ENCODE measurements around the gene KMT2B.
A peak's percentile ranks its signal among the peaks of the same experiment; 100 is the strongest.
"Not testable (repeated sequence)": the region's sequence is repeated elsewhere in the genome, so short reads cannot be mapped to it uniquely, and the experiment has no call there.

The KMT2B gene

DNA sequence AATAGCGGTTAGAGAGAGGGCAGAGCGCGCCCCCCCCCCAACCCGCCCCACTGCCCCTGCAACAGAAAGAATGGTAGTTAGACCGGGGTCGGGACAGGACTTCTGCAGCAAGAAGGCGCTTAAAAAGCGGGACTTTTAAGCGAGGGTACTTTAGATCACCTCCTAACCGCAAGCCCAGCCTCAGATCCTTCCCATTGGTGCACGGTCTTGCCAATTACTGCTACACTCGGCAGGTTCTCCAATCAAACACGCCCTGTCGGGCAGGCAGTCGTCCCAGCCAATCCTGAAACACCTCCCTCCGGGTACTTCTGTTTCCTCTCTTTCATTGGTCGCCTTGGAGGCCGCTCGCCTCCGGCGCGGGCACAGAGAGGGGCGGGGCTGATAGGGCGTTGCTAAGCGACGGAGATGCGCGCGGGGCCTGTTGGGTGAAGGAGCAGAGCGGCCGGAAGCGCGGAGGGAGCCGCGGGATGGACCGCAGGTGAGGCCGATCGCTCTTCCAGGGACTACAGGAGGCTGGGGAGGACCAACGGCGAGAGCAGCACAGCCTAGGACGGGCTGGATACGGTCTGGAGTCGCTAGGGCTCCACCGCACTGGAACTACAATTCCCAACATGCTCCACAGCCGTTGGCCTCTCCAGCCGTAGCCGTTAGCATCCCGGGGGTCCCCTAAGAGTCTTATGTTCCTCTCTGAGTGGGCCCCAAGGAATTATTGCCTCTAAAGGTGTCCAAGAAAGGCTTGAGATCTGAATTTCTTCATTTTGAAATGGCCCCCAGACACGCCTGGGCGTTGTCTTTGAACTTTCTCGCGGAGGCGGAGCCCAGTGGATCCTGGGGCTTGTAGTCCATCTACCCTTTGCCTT lies 40.2 kb downstream of the KMT2B start, which contains the start of gene PROSER3:
Gene PROSER3, plus strand, starts transcription at position 428 of the 860 bp plus-strand sequence. Its CDS starts 40 bp downstream, at position 468.
- DNase-seq = peak; percentile 96

DNA sequence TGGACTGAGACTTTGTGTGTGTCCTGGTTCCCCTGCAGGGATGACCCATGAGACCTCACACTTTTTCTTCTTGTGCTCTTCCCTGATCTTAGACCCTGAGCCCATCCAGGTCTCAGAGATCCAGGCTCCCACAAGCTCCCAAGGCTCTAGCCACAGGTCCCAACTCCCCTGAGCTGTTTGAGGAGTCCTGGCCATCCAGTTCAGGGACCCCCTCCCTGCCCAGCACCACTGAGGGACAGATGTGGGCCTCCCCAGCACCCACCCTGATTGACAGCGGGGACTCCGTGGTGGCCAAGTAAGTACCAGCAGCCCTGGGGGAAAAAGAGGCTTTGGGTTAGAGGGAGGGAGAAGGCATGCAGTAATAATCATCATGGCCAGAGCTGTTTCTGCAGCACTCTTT lies 41.9 kb downstream of the KMT2B start:
- DNase-seq = no peak

DNA sequence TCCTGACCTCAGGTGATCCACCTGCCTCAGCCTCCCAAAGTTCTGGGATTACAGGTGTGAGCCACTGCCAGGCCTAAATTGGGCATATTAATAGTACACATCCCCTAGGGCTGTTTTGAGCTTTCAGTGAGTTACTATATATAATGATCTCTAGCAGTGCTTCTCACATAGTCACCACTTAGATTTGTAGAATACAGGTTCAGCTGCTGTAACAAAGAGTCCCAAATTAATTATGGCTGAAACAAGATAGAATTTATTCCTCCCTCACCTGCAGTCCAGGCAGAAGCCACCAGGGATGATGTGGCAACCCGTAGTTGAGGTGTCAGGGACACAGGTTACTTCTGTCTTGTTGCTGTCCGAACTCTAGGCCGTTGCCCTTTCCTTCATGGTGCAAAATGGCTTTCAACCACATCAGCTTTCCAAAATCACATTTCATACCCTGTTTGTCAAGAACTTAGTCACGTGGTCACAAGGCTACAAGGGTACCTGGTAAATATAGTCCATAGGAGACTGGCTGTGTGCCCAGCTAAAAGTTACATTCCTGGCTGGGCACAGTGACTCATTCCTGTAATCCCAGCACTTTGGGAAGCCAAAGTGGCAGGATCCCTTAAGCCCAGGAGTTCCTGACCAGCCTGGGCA lies 43.0 kb downstream of the KMT2B start:
- no peak for DNase-seq

DNA sequence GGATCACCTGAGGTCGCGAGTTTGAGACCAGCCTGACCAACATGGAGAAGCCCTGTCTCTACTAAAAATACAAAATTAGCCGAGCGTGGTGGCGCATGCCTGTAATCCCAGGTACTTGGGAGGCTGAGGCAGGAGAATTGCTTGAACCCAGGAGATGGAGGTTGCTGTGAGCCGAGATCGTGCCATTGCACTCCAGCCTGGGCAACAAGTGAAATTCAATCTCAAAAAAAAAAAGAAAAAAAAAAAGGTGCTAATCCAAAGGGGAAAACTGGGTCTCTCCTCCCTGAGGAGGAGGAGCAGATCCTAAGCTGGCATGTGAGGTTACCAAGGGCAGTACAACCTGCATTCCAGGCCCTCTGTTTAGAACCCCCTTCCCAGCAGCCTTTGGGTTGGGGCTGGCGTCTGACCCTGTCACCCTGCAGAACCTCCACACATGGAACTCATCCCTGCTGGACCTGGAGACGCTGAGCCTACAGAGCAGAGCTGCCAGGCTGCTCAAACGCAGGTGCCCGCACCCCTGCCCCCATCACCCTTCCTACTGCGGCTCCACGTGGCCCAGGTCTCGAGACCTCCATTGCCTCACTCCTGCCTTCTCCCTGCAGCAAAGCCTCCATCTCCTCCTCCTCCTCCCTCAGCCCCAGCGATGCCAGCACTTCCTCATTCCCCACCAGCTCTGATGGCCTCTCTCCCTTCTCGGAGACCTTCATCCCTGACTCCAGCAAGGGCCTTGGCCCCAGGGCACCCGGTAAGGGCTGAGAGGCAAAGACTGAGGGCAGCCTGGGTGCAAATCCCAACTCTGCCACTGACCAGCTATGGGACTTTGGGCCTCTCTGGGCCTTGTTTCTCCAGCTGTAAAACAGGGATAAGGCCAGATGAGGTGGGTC lies 46.9 kb downstream of the KMT2B start:
- DNase-seq = no peak

DNA sequence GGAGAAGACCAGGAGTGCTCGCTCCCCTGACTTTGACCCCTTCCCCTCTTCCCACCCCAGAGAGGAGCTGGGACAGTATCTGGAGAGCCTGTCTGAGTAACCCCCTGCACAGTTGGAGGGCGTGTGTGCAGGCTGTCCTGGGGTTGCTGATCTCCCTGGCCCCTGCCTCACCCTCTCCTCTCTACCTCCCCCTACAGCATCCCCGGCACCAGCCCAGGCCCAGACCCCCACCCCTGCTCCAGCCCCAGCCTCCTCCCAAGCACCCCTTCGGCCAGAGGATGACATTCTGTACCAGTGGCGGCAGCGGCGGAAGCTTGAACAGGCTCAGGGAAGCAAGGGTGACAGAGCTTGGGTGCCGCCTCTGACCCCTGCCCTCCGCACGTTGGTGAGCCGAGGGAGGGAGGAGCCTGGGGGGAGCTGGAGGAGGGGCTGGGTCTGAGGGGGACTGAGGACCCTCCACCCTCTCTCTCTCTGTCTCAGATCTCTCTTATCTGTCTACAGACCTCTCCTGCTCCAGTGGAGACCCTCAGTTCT lies 48.8 kb downstream of the KMT2B start:
- DNase-seq = no peak

DNA sequence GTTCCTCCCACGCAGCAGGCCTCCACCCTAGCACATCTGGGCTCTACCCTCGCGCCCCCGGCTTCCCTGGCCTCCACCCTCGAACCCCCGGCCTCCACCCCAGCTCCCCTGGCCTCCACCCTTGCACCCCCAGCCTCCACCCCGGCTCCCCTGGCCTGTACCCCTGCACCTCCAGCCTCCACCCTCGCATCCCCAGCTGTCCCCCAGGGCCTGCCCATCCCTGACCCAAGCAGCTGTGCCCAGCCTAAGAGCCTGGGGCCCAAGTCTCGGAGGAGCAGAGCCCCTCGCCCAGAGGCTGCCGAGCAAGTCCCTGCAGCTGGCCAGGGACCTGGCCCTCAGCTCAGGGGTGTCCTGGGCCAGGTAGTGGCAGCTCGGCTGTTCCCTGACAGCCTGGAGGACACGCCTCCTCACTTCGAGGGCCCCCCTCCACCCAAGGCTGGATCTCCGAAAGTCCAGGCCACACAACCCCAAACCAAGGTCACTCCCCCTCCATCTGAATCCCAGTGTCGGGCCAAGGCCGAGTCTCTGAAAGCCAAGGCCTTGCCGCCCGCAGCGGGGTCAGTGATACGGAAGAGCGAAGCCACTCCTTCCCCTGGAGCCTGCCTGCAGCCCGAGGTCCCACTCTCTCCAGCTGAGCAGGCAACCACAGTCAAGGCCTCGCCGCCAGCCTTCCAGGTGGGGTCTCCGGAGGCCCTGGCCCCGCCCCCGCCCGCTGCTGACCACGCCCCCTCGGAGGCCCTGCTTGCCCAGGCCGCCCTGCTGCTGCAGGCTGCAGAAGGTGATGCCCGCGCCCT lies 49.7 kb downstream of the KMT2B start:
- DNase-seq = no peak

DNA sequence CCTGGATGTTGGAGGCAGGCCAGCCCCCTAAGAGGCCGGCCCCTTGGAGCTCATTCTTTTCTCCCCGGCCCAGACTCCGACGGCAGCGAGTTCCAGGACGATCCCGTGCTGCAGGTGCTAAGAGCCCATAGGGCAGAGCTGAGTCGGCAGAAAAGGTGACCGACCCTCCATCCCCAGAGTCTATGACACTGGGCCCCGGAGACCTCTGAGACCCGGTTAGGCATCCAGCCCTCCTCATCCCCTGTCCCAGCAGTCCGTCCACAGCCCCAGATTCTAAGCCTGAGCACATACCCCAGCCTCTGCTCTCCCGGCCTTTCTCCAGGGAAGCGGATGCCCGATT lies 50.2 kb downstream of the KMT2B start:
- DNase-seq = no peak

DNA sequence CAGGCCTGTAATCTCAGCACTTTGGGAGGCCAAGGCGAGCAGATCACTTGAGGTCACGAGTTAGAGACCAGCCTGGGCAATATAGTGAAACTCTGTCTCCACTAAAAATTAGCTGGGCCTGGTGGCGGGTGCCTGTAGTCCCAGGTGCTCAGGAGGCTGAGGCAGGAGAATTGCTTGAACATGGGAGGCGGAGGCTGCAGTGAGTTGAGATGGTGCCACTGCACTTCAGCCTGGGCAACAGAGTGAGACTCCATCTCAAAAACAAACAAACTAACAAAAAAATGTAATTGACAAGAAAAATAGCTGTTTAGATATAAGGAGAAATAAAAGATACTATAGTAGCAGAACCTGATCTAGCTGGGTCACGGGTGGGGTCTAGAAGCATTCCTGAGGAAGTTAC lies 54.6 kb downstream of the KMT2B start:
- not testable (repeated sequence) for DNase-seq

DNA sequence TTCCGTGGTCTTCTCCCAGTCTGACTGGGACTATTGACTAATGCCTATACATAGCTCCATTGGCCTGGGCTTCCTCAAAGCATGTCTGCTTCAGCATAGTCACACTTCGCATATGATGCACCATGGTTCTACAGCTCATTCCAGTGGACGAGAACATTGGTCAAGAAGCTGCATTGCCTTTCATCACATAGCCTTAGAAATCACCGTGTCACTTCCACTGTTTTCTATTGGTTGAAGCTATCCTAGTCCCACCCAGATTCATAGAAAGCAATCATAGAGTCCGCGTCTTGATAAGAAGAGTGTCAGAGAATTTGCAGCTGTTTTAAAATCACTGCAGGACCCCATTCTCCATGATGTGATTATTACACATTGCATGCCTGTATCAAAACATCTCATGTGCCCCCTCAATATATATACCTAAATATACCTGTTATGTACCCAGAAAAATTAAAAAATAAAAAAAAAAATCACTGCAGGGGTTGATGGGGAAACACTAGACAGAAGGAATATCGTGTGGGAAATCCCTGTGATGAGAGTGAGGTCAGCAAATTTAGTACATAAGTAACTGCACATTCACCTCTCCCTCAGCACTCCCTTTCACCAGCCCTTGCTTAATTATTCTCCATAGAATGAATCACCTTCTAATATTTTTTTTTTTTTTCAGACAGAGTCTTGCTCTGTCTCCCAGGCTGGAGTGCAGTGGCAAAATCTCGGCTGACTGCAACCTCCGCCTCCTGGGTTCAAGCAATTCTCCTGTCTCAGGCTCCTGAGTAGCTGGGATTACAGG lies 55.4 kb downstream of the KMT2B start:
- no peak for DNase-seq

DNA sequence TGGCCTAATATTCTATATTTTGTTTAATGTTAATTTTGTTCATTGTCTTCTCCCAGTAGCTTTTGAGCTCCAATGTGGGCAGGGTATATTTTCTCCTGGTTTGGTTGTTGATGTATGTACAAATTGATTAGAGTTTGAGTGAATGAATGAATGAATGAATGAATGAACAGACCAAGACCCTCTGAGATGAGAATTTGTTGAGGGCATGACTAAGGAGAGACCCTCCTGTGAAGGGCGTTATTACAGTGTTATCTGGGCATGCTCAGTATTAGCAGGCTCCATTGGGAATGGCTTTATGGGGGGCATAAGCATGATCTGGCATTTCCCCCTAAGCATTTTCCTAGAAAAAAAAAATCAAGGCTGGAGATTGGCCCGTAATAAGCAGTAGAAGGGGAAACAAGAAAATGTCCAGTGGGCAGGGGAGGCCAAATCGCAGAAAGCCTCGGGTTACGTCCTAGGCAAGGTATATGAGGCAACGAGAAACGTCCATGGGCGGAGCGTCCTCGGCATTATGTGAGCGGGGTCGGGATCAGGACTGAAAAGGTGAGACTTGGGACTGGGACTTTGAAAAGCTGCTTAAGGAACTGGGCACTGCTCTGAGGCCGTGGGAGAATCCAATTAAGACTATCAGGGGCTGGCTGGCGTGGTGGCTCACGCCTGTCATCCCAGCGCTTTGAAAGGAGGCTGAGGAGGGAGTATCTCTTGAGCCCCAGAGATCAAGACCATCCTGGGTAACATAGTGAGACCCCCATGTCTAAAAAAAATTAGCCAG lies 56.7 kb downstream of the KMT2B start:
- DNase-seq = no peak

DNA sequence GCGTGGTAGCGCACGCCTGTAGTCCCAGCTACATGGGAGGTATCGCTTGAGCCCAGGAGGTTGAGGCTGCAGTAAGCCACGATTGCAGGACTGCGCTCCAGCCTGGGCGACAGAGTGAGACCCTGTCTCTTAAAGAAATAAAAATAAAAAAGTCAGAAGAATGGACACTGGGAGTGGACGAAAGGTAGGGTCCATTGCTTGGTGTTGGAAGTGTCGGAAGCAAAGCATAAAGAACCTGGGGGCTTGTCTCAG lies 57.2 kb downstream of the KMT2B start:
- DNase-seq = no peak

DNA sequence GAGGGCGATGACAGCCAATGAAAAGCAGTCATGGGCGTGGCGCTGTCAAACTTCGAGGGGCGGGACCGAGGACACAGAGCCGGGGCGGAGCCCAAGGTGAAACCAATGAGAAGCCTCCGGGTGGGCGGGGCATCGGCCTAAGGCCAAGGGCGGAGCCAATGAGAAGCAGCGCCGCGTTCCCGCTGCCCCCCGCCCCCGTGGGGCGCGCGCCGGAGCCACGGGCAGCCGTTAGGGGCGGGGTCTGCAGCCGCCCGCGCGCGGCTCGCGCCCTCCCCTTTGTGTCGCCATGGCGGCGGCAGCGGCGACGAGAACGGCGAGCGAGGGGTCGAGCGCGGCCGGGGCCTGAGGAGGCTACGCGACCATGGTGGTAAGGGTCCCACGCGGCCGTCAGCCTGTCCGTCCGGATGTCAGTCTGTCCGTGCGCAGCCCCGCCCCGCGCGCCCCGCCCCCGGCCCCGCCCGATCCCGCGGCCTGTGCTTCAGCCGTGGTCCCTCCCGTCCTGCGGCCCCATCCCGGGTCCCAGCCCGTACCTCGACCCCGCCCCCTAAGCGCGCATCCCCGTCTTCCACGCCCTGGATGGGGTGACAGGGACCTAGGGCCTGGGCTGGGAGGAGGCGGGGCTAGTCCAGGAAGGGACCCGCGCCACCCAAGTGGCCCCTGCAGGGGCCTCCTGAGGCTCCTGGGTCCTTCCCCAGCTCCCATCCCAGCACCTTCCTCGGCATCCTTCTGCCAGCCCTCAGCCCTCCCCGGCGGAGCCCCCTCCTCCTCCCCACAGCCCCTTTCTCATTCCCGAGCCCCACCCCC lies 57.7 kb downstream of the KMT2B start, which contains the start of gene ARHGAP33:
Gene ARHGAP33, plus strand, starts transcription at position 267 of the 804 bp plus-strand sequence. Its CDS starts 95 bp downstream, at position 362.
- DNase-seq = peak; percentile 98

DNA sequence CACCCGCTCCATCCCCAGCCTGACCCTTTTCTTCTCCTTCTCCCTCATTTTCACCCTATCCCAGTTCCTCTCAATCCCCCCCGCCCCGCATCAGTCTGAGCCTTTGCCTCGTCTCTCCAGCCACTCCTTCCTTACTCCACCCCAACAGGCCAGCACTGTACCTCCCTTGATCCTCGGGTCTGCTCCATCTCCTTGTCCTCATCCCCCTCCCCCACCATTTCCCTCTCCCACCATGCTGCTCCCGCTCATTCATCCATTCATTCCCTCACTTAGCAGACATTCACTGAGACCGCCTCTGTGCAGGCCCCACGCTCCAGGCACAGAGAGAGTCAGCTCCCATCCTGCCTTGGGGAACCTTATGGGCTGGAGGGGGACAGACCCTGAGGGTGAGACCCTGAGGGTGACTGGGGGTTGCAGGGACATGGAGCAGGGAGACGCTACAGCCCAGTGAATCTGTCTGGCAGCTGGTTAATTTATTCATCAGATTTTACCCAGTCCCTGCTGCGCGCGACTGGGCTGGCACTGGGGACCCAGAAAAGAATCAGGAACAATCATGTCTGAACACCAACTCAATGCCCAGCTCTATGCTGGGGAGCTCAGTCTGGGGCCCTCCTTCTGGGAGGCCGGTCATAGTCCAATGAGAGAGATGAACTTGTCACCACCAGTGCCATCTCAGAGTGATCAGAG lies 58.4 kb downstream of the KMT2B start:
- no peak for DNase-seq

DNA sequence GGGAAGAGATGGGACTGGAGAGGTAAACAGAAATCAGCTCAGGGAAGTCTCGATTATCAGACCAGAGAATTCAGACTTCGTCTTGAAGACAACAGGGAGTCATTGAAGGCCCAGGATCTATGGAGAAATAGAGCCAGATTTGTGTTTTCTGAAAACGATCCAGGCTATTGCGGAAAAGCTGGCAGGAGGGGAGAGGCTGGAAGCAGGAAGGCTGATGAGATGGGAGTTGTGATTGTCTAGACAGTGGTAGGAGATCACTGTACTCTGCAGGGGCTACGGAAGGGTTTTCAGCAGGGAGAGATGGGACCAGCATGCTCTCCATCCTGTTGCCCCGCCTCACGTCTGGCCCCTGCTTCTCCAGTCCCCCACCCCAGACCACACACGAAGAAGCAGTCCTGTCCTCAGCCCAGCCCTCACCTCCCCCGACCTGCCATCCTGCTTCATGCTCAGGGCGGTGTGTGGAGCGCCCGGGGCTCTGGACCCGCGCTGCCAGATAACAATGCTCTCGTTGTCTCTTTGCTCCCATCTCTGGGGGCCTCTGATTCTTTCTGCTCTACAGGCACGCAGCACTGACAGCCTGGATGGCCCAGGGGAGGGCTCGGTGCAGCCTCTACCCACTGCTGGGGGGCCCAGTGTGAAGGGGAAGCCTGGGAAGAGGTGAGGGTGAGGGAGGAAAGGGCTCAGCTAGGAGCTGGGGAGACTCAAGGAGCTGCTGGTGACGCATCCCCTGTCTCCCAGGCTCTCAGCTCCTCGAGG lies 59.5 kb downstream of the KMT2B start:
- no peak for DNase-seq

DNA sequence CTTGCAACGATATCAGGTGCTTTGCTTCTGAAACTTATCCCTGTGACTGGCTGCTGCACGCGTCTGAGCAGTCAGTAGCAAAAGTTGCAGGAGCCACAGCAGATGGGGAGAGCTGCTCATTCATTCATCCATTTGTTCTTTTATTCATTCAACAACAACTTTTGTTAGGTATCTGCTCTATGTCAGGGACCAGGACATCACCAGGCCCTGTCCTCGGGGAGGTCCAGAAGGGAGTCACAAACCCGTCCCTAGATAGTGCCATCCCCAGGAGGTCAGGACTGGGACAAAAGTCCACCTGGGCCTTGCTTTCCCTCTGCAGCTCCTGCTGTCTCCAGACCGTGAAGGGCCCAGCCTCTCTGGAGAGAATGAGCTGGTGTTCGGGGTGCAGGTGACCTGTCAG lies 60.2 kb downstream of the KMT2B start:
- no peak for DNase-seq

DNA sequence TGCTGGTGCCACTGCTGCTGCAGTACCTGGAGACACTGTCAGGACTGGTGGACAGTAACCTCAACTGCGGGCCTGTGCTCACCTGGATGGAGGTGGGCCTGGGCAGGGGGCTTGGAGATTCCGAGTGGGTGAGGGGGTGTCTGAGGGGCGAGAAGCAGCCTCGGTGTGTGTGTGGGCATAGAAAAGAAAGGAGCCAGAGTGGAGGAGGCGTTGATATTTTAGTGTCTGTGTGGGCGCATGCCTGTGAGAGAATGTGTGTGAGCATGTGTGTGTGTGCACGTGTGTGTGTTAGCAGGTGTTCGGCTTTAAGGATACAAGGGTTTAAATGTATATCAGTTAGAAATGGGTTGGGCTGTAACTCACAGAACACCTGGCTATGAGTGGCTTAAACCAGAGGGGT lies 61.2 kb downstream of the KMT2B start:
- no peak for DNase-seq

DNA sequence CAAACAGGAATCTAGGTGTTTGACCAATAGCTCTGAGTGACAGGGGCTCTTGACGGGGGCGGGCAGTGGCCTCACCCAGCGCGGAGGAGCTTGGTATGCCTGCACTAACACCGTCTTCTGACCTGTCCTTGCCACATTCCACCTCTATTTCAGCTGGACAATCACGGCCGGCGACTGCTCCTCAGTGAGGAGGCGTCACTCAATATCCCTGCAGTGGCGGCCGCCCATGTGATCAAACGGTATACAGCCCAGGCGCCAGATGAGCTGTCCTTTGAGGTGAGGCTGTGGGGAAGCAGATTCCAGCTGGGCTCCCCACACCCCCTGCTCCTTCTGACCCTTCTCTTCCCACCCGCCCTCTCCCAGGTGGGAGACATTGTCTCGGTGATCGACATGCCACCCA lies 62.3 kb downstream of the KMT2B start:
- DNase-seq = no peak

DNA sequence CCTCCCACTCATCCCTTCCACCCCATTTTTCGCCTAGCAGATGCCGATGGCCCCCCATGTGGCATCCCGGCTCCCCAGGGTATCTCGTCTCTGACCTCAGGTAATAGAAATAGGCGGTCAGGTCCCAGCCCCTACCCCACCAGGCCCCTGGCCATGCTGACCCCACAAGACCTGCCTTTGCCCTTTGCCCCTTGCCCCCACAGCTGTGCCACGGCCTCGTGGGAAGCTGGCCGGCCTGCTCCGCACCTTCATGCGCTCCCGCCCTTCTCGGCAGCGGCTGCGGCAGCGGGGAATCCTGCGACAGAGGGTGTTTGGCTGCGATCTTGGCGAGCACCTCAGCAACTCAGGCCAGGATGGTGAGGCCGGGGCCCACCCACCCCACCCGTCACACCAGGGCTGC lies 62.9 kb downstream of the KMT2B start:
- no peak for DNase-seq

DNA sequence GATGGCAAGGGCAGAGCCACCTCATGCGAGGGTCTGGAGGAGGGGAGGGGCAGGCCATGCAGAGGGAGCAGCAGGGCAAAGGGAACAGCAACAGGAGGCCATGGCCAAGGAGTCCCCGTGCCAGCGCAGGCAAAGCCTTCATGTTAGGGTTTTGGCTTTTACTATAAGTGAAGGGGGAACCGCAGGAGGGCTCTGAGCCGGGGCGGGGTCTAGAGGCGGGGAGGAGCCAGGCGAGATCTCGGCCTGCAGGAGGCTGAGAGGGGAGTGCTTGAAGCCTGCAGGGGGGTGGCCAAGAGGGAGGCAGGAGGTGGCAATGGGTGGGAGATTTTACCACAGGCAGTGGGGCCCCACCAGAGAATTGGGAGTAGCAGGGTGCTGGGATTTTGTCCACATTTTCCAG lies 63.8 kb downstream of the KMT2B start:
- DNase-seq = no peak

Measured in stimulated activated CD4-positive, alpha-beta T cell treated with anti-CD3 and anti-CD28 coated beads, Interleukin-12 subunit alpha, Interleukin-12 subunit beta, amount 100 ng/mL, for 4 hours (primary cell).